Activated T-cell treated with anti-CD3 and anti-CD28 coated beads, Interleukin-2, amount 50 U/mL, for 4 hours (primary cell): ENCODE results near the gene PYGO2. TPM values are rescaled to one million over a fixed set of nuclear protein-coding genes. Genes with fewer than 3 reads are reported as not detected.

Experiments
- ATAC-seq, 2 donors: fragments of 200-7000 bp; cut with Tn5 transposase; one replicate each; pipeline ENCODE4 v1.10.0; 2021
- DNase-seq: peaks from one replicate; pipeline ENCODE4 v3.0.0-alpha.2; 2020
- H3K27me3 Mint-ChIP-seq: one replicate; pipeline ENCODE4 v1.8.0; 2021; ENCODE audit warnings: low read depth, mixed read lengths
- H3K36me3 Mint-ChIP-seq: one replicate; pipeline ENCODE4 v1.8.0; 2022; ENCODE audit warnings: mixed read lengths; ENCODE audit not compliant: insufficient read depth
- H3K4me1 Mint-ChIP-seq: one replicate; pipeline ENCODE4 v1.8.0; 2021; ENCODE audit warnings: low read depth, mixed read lengths
- H3K4me3 Mint-ChIP-seq: one replicate; pipeline ENCODE4 v1.8.0; 2021; ENCODE audit warnings: mild to moderate bottlenecking, moderate library complexity, mixed read lengths
- H3K9me3 Mint-ChIP-seq: one replicate; pipeline ENCODE4 v1.8.0; 2021; ENCODE audit warnings: mixed read lengths
- total RNA-seq, 3 donors: library from RNA; stranded (reverse); gene quantifications; one replicate each; pipeline ENCODE4 v1.2.1, GENCODE V29; 2021

PYGO2 gene
- total RNA-seq, 3 donors from 2014 or later: 27.6 to 28.3 (median 28.1) TPM

DNA sequence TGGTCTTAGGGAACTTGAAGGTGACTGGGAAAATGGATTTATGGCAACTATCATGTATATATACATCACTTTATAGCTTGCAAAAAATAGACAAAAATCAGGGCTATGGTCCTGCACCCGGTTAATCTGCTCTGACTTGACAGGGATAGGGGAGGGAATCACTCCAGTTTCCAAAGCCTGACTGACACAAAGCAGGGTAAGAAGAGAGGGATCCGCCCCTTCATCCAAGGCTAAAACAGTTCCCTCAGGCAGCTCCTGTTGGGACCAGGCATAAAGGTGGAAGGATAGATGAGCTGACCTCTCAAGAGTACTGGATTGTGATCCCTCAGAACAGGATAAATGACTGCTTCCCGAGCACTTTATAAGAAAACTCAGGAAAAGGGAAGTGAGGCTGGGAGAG lies 7.0 kb downstream of the PYGO2 start:
- no peak for ATAC-seq
- no peaks in the 10 kb centered on the region for H3K27me3 Mint-ChIP-seq
- H3K4me3 Mint-ChIP-seq: peak overlapping the region; percentile 86
- H3K36me3 Mint-ChIP-seq: peaks cover 9% of the 10 kb centered on the region
- no peak for DNase-seq
- no peaks in the 10 kb centered on the region for H3K9me3 Mint-ChIP-seq
- H3K4me1 Mint-ChIP-seq: peaks cover 77% of the 10 kb centered on the region

GRCh38 chr1:154953611-154954038 lies 8.0 kb downstream of the PYGO2 start:
- H3K36me3 Mint-ChIP-seq: peaks cover 12% of the 10 kb centered on the region
- ATAC-seq (no peak), DNase-seq (no peak)
- H3K4me1 Mint-ChIP-seq: peaks cover 81% of the 10 kb centered on the region
- no peaks in the 10 kb centered on the region for H3K27me3 Mint-ChIP-seq
- H3K4me3 Mint-ChIP-seq: peak overlapping the region; percentile 86
- H3K9me3 Mint-ChIP-seq: no peaks in the 10 kb centered on the region

- no peaks in the 10 kb centered on the region for H3K27me3 Mint-ChIP-seq
- peak overlapping the region; percentile 86 for H3K4me3 Mint-ChIP-seq
- peaks cover 14% of the 10 kb centered on the region for H3K36me3 Mint-ChIP-seq
- no peak for ATAC-seq
- no peaks in the 10 kb centered on the region for H3K9me3 Mint-ChIP-seq
- DNase-seq: no peak
- H3K4me1 Mint-ChIP-seq: peaks cover 80% of the 10 kb centered on the region
Measured at GRCh38 chr1:154952664-154953063, 8.9 kb downstream of the PYGO2 start.

DNA sequence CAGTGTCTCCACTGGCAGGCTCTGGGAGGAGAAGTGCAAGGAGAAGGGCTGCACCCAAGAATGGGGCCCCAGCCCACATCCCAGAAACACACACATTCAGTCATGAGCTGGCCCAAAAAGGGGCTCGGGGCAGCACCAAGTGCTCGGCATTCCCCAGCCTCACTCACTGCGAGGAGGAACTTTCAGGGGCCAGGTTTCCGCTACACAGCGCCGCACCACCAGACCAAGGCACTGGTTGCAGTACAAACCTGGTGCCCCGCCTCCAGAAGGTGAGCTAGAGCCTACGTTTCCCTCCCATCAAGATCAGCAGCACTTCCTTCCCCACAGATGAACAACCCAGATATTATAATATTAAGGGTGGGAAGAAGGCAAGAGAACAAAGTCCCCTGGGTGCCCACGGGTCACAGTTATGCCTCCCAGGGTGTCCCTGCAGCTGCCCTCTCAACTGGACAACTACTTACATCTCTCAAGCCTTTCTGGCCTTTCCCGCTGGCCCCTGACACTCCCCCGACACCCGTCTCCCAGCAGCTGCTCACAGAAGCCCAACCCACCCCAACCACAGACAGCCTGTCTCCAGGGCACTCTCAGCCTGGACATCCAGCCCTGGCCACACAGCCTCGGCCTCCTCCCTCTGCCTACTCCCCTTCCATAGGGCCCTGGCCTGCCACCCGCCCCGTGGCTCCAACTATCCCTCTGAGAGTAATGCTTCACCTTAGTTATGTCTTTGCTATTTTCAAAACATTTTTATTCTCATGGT lies 9.5 kb downstream of the PYGO2 start:
- Mint-ChIP-seq H3K36me3 (peaks cover 14% of the 10 kb centered on the region), H3K9me3 (no peaks in the 10 kb centered on the region), H3K4me1 (peaks cover 75% of the 10 kb centered on the region), H3K27me3 (no peaks in the 10 kb centered on the region), H3K4me3 (peak overlapping the region; percentile 86)
- peak; percentile 54 for DNase-seq
- ATAC-seq: peak; percentile 50 to 59

- no peak for ATAC-seq
- Mint-ChIP-seq H3K4me1 (peaks cover 50% of the 10 kb centered on the region), H3K36me3 (peaks cover 21% of the 10 kb centered on the region)
Measured at GRCh38 chr1:154948079-154948478, 13.5 kb downstream of the PYGO2 start.

GRCh38 chr1:154945962-154946850 lies 15.4 kb downstream of the PYGO2 start:
- DNase-seq (no peak), ATAC-seq (no peak)
- no peak overlapping the region for H3K4me3 Mint-ChIP-seq
- peaks cover 48% of the 10 kb centered on the region for H3K4me1 Mint-ChIP-seq
- peaks cover 18% of the 10 kb centered on the region for H3K36me3 Mint-ChIP-seq
- no peaks in the 10 kb centered on the region for H3K9me3 Mint-ChIP-seq
- no peaks in the 10 kb centered on the region for H3K27me3 Mint-ChIP-seq

More at GRCh38 chr1:154948079-154948478, 13.5 kb downstream of the PYGO2 start:
- Mint-ChIP-seq H3K9me3 (no peaks in the 10 kb centered on the region), H3K4me3 (no peak overlapping the region), H3K27me3 (no peaks in the 10 kb centered on the region)
- no peak for DNase-seq

- Mint-ChIP-seq H3K4me1 (peaks cover 48% of the 10 kb centered on the region), H3K9me3 (no peaks in the 10 kb centered on the region), H3K27me3 (no peaks in the 10 kb centered on the region), H3K36me3 (peaks cover 12% of the 10 kb centered on the region), H3K4me3 (no peak overlapping the region)
- no peak for DNase-seq
- ATAC-seq: no peak
Measured at GRCh38 chr1:154945160-154945961, 16.2 kb downstream of the PYGO2 start.

DNA sequence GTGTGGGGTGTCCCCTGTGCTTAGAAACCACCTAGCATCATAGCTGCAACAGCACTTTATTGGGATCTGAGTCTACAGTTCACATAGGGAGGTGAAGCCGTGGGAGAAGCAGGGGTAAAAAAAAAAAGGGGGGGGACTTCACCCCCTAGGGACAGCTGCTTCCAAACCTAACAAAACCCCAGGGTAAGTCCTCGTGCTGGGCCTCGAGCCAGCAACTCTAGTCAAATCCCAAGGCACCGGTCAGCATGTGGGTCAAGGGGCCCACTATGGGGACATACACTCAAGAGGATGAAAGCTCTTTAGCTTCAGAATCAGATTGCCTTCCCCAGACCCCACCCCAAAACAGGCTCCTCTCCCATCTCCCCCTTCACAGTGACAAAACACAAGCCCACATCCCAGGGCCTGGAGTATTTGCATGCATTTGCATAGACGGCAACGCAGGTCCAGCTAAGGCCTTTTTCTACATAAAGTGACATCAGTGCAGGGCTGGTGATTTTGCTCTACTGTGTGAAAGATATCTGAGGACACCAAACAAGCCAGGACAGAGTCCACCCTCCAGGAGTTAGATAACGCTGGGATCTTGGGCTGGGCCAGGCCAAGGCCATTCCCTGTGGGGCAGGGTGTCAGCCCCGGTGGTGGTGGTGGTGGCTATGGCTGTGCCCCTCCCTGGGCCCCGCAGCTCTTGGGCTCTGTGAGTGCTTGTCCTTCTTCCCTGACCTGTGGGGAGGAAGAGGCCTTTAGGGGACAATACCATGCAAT lies 17.0 kb downstream of the PYGO2 start:
- ATAC-seq (no peak), DNase-seq (no peak)
- Mint-ChIP-seq H3K36me3 (peaks cover 12% of the 10 kb centered on the region), H3K4me1 (peaks cover 52% of the 10 kb centered on the region), H3K27me3 (no peaks in the 10 kb centered on the region), H3K9me3 (no peaks in the 10 kb centered on the region), H3K4me3 (no peak overlapping the region)

DNA sequence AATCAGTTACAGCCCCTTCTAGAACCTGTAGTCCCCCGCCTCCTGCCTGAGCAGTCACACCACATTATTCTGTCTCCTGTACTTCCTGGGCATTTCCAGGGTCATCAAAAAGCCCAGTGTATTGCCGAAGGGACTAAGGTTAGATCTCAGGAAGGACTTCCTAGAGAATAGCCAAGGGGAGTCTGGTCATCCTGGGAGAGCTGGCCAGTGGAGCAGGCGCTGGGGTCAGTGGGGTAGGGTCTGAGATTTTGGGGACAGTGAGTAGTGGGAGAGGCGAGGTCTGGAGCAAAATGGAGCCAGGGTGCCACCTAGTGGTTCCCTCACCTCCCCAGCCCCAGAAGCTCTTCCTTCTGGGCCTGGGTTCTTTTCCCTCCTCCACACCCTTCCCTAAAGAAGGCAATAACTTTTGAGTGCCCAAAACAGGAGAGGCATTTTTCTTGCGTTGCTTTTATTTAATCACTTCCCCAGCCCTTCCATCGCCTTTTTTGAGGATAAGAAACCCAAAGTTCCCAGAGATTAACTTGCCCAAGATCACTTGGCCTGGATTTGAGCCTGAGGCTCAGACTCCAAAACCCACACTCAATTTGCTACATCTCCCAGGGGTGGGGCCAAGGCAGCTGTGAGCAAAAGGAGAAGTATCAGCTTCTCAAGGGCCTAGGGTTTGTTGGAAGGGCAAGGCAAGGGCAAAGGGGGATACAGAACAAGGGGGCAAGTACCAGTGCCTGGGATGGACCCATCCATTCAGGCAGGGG lies 17.8 kb downstream of the PYGO2 start:
- H3K36me3 Mint-ChIP-seq: peaks cover 11% of the 10 kb centered on the region
- H3K27me3 Mint-ChIP-seq: no peaks in the 10 kb centered on the region
- H3K9me3 Mint-ChIP-seq: no peaks in the 10 kb centered on the region
- H3K4me1 Mint-ChIP-seq: peaks cover 54% of the 10 kb centered on the region
- no peak overlapping the region for H3K4me3 Mint-ChIP-seq
- ATAC-seq: peak; percentile 45 to 57
- DNase-seq: peak; percentile 26

DNA sequence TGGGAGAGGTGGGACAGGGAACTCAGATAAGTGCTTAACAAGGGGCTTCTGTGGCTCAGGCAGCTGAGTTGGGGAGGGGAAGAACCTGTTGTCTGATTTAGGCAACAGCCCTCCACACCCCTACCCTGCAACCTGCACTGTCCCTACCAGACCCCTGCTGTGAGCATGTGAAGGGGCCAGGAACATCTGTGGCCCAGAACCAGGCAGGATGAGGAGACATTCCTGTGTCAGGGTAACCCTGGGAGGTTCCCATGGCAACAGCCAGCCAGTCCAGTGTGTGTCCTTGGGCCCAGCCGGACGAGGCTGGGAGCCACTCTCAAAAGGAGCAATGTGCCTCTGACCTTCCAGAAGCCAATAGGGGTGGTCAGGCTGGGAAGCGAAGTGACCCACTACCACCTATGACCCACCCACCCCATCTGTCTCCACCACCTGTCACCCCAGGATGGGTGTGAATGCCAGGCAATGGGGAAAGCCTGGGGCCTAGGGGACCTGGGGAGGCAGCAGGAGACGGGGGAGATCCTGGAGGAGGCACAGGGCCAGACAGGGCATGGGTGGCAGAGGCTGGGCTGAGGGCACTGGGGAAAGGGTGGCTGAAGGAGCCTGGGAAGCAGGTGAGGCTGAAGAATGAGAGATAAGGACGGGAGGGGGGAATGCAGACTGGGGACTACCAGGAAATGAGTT lies 20.1 kb downstream of the PYGO2 start:
- H3K4me3 Mint-ChIP-seq: no peak overlapping the region
- H3K27me3 Mint-ChIP-seq: no peaks in the 10 kb centered on the region
- H3K4me1 Mint-ChIP-seq: peaks cover 66% of the 10 kb centered on the region
- peaks cover 4% of the 10 kb centered on the region for H3K36me3 Mint-ChIP-seq
- ATAC-seq (no peak), DNase-seq (no peak)
- H3K9me3 Mint-ChIP-seq: no peaks in the 10 kb centered on the region

- H3K36me3 Mint-ChIP-seq: no peaks in the 10 kb centered on the region
- no peak overlapping the region for H3K4me3 Mint-ChIP-seq
- H3K9me3 Mint-ChIP-seq: no peaks in the 10 kb centered on the region
- H3K27me3 Mint-ChIP-seq: no peaks in the 10 kb centered on the region
- no peak for ATAC-seq
- DNase-seq: no peak
- H3K4me1 Mint-ChIP-seq: peaks cover 68% of the 10 kb centered on the region
Measured at GRCh38 chr1:154940651-154941194, 20.9 kb downstream of the PYGO2 start.

DNA sequence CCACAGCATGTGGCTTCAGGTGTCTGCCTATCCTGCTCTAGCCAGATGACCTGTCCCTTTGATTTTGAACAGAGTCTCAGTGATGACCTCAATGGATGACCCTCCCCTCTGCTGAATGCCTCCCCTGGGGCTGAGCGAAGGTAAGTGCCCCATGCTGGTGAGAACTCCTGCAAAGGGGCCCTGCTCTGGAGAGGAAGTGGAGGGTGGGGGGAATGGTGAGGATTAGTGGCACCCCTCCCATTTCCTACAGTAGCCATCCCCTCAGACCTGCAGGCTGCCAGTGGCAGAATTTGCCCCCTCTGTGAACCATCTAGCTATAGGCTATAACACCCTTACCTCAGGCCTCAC lies 21.4 kb downstream of the PYGO2 start:
- no peaks in the 10 kb centered on the region for H3K27me3 Mint-ChIP-seq
- DNase-seq (no peak), ATAC-seq (no peak)
- no peak overlapping the region for H3K4me3 Mint-ChIP-seq
- no peaks in the 10 kb centered on the region for H3K36me3 Mint-ChIP-seq
- no peaks in the 10 kb centered on the region for H3K9me3 Mint-ChIP-seq
- peaks cover 73% of the 10 kb centered on the region for H3K4me1 Mint-ChIP-seq
